GM13976 (cell line): ENCODE data around the gene ELL2.

Experiments used
- DNase-seq: peaks from one replicate; pipeline ENCODE4 v3.0.0; 2012; ENCODE audit warnings: low spot score
- in situ Hi-C: fragments of 300-500 bp; cut with MboI; formaldehyde crosslinking; loops from one replicate; pipeline ENCODE4 v1.12.0; 2022; ENCODE audit warnings: low sequenced_read_pairs, mixed read lengths, inconsistent platforms; ENCODE audit not compliant: unreplicated experiment
- TF ChIP-seq, protein P1 (sequence below): IDR thresholded peaks from 2 replicates; pipeline ENCODE4 v1.5.1; 2012; ENCODE audit warnings: borderline replicate concordance, mild to moderate bottlenecking; ENCODE audit not compliant: insufficient read depth; ENCODE audit errors: extremely low read depth, missing control alignments, control extremely low read depth

ELL2 gene

DNA sequence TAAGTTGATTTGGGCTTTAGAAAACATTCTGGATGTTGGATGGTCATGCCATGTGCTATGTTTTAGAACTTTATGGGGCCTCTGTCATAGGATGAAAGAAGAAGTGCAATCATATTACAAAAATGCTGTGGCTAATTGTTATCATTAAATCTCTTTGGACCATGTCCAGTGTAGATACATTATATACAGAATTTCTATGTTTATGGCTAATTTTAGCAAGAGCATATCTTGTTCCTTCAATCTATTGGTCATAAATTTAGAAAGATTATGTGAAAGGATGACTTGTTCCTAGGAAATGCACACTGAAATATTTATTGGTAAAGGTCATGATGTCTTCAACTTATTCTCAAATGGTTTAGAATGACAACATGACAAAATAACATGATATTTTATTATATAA is 42.4 kb upstream of the ELL2 start:
- in situ Hi-C loops: no loop called here
- TF ChIP-seq, protein P1, sequence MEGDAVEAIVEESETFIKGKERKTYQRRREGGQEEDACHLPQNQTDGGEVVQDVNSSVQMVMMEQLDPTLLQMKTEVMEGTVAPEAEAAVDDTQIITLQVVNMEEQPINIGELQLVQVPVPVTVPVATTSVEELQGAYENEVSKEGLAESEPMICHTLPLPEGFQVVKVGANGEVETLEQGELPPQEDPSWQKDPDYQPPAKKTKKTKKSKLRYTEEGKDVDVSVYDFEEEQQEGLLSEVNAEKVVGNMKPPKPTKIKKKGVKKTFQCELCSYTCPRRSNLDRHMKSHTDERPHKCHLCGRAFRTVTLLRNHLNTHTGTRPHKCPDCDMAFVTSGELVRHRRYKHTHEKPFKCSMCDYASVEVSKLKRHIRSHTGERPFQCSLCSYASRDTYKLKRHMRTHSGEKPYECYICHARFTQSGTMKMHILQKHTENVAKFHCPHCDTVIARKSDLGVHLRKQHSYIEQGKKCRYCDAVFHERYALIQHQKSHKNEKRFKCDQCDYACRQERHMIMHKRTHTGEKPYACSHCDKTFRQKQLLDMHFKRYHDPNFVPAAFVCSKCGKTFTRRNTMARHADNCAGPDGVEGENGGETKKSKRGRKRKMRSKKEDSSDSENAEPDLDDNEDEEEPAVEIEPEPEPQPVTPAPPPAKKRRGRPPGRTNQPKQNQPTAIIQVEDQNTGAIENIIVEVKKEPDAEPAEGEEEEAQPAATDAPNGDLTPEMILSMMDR: no peak
- DNase-seq: no peak

DNA sequence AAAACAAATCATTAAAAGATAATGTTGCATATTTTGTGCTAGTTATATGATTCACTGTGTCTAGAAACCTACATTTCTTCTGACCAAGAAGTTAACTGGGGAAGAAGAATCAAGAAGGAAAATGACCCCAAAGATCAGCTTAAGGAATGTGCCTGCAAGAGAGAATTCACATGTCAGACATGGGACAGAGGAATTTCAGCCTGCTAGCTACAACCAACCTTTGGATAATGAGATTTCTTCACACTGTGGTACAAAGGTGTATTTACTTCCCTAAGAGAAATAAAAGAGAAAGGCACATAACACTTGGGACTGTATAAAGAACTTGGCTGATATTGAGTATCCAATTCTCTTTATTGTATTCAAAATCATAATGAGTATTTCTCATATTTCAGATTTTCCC is 39.6 kb upstream of the ELL2 start:
- in situ Hi-C loops: no loop called here
- TF ChIP-seq, protein P1: no peak
- no peak for DNase-seq

DNA sequence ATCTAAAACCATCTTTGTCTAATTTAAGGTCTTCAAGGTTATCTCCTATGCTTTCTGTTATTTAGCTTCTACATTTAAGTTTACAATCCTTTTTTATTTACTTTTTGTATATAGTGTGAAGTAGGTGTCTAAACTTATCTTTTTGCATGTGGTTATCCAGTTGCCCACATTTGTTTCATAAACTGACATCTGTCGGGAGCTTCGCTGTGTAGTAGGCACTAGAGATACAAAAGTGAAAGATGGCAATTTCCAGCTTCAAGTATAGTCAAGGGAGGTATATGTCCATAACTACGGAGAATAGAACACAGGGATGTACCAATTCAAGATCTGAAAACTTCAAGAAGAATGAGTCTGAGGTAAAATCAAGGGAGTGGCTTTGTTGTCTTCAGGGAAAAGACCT is 38.7 kb upstream of the ELL2 start:
- no peak for DNase-seq
- in situ Hi-C loops: no loop called here
- TF ChIP-seq, protein P1: no peak

DNA sequence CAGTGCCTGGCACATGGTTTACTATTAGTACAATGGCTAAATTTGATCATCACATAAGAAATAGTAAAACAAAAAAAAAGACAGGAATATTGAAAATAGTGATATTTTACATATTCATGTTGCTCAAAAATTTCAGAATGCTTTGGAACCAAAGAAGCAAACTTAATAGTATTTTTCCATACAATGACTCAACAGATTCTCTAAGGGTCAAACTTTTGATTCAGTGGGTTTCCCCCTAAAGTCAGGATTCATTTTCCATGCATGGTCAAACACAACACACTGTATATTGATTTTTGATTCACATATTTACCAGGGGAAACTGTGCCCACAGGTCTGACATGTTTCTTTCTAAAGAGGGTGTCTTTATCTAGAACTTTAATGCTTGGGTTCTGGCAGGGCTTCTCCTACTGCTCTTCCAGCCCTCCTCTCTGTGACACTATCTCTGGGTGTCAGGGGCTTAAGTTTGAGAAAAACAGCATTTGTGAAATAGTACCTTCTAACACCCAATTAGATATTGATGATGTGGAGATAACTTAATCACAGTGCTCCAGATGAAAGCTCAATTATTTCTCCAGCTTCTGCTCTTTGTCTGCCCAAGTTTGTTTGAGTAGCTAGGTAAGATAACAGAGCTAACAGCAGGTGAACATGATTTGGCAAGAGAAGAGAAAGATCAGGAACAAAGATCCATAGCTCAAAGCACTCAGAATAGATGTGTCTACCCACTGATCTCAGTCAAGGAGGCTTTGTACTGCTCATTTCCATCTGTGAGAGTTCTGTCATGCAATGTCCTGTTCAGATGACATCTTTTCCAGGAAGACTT is 35.5 kb upstream of the ELL2 start:
- TF ChIP-seq, protein P1: no peak
- in situ Hi-C loops: no loop called here
- DNase-seq: no peak

DNA sequence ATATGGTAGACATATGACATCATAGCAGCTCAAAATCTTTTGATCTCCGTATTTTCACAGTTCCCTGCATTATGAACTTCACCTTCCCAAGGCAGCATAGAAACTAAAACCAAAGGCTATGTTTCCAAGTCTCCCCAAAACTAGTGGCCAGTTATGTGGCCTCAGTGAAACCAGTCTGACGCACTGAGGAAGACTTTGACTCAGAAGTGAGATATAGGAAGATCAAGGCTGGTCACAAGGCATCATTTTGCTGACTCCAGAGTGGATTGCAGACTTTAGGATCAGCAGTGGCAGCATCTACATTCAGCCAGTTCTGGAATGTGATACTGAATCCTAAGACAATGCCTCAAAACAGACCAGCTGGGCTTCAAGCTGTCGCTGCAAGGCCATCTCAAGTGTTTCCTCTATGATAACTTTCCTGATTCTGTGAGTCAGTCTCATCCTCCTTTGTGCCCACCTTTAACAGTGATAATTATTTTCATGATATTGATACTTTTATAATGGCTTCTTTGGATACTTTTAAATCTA is 34.4 kb upstream of the ELL2 start:
- TF ChIP-seq, protein P1: no peak
- in situ Hi-C loops: no loop called here

DNA sequence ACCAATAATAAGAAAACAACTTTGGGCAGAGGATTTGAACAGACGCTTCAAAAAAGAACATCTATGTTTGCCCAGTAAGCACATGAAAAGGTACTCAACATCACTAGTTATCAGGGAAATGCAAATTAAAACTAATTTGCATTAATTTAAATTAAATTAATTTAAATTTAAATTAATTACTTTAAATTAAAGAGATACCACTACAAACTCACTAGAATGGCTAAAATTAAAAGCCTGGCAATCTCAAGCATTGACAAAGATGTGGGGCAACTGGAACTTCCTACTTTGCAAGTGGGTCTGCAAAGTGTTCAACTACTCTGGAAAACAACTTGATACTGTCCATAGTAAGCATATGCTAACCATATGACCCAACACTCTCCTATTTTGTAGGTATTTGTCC is 32.1 kb upstream of the ELL2 start:
- in situ Hi-C loops: no loop called here
- DNase-seq: no peak
- TF ChIP-seq, protein P1: no peak

More for the DNA sequence above, 34.4 kb upstream of the ELL2 start:
- DNase-seq: no peak

DNA sequence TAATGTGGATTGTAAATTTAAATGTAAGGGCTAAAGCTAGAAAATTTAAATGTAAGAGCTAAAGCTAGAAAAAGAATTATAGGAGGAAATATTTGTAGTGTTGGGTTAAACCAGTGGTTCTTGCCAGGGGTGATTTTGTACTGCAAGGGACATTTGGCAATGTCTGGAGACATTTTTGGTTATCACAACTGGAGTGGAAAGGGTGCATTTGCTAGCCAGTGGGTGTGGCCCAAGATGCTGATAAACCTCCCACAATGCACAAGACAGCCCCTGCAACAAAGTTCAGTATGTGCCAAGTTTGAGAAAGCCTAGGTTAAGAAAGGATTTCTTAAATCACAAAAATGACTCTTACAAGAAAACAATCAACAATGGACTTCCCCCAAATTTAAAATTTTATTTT is 31.6 kb upstream of the ELL2 start:
- in situ Hi-C loops: no loop called here
- DNase-seq: no peak

More for the DNA sequence above, 31.6 kb upstream of the ELL2 start:
- TF ChIP-seq, protein P1: no peak
